NCI-H2029 treated with DMSO at 0.1 percent for 48 hours (cell line): ENCODE results near the gene SCAPER.
"Not testable (repeated sequence)": the region's sequence is repeated elsewhere in the genome, so short reads cannot be mapped to it uniquely, and the experiment has no call there.

Experiments
- DNase-seq: peaks from one replicate; lab custom pipeline; 2025; lab: John Stamatoyannopoulos, UW

Gene SCAPER

DNA sequence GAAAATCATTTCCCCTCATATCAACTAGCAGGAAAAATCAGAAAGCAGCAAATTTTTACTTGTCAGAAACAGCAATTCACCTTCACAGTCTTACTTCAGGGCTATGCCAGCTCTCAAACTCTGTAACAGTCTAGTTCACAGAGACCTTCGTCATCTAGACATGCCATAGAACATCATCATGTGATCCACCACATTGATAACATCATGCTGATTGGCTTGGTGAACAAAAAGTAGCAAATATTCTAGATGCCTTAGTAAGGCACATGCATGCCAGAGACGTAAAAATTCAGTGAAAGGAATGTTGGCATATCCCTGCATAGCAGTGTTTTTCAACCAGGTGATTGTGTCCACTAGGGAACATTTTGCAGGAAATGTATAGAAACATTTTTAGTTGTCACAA, 8.6 kb upstream of the SCAPER start:
- no peak for DNase-seq

DNA sequence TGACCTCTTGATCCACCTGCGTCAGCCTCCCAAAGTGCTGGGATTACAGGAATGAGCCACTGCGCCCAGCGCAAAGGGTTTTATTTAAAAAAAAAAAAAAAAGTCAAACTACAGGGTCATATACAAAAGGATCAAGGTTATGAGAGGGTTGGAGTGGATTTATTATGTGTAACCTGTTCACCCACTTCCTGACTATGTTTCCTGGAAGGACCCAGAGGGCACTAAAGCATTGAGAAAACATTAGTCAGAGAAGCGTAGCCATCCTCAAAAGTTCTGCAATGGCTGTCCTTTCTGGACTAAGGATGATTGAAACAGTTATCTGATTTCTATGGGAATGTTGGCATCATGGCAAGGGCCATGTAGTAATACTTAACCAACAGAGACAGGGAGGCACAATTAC, 7.3 kb upstream of the SCAPER start:
- DNase-seq = no peak

DNA sequence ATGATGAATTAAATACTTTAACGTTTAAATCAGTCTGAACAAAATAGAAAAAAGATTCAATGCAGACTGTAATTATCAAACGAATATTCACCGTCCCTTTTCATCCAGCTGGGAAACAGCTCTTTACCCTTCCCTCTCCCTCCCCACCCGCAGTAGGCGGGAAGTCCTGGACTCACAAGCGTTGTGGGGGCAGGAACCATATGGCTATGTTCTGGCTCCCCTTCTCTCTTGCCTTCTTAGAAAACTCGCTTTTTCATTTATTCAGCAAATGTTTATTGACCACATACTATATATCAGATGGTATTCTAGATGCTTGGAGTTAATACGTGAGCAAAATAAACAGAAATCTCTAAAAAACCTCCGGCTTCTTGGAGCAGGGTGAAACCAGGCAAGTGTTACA, 715 bp upstream of the SCAPER start:
- no peak for DNase-seq

DNA sequence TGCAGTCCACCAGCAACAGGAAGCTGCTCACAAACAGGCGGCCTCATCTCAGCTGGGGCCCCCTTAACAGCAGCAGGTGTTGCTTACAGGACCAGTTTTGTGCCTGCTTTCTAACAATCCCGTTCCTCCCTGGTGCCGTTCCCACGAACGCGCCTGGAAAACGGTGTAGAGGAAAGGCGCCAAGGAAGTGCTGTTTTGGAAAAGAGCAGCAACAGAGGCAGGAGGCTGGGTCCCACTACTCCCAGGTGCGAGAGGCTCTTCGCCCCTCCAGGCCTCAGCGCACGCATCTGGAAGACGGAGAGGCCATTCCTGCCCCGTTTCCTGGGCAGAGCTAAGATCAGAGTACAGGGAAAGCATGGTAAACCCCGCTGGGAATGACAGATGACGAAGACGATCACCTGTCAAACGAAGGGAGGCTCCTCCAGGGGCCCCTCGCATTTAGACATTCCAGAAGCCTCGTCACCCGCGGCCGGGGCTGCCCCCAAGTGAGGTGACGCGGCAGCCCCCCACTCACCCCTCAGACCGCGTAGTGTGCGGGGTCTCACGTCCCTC, 603 bp downstream of the SCAPER start:
- no peak for DNase-seq

DNA sequence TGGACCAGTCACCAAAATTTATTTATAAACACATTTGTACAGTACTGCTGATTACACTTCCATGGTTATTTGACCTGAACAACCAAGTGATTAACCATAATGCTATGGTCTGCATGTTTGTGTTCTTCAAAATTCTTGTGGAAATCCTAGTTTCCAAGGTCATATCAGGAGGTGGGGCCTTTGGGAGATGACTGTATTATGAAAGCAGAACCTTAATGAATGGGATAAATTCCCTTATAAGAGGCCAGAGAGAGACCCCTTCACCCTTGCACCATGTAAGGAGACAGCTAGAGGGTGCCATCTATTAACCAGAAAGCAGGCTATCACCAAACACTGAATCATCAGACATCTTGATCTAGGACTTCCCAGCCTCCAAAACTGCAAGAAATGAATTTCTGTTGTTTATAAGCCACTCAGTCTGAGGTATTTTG, 1.9 kb downstream of the SCAPER start:
- DNase-seq = no peak

DNA sequence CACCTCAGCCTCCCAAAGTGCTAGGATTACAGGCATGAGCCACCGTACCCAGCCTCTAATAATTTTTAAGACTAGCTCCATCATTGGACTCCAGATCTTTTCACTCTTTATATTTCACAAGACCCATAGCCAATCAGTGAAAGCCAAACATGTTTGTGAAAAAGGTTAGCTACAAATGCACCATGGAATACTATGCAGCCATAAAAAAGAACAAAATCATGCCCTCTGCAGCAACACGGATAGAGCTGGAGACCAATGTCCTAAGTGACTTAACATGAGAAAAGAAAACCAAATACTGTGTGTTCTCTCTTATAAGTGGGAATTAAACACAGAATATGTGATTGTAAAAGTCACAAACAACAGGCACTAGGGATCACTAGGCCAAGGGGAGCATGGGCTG, 3.2 kb downstream of the SCAPER start:
- DNase-seq = no peak

DNA sequence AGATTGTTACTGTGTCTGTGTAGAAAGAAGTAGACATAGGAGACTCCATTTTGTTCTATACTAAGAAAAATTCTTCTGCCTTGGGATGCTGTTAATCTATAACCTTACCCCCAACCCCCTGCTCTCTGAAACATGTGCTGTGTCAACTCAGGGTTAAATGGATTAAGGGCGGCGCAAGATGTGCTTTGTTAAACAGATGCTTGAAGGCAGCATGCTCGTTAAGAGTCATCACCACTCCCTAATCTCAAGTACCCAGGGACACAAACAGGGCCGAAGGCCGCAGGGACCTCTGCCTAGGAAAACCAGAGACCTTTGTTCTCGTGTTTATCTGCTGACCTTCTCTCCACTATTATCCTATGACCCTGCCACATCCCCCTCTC, 5.2 kb downstream of the SCAPER start:
- not testable (repeated sequence) for DNase-seq

DNA sequence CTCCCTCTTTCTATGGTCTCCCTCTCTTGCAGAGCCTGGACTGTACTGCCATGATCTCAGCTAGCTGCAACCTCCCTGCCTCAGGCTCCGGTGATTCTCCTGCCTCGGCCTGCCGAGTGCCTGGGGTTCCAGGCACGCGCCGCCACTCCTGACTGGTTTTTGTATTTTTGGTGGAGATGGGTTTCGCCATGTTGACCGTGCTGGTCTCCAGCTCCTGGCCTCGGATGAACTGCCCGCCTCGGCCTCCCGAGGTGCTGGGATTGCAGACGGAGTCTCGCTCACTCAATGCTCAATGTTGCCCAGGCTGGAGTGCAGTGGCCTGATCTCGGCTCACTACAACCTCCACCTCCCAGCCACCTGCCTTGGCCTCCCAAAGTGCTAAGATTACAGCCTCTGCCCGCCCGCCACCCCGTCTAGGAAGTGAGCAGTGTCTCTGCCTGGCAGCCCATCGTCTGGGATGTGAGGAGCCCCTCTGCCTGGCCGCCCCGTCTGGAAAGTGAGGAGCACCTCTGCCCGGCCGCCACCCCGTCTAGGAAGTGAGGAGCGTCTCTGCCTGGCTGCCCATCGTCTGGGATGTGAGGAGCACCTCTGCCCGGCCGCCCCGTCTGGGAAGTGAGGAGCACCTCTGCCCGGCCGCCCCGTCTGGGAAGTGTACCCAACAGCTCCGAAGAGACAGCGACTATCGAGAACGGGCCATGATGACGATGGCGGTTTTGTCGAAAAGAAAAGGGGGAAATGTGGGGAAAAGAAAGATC, 5.8 kb downstream of the SCAPER start:
- DNase-seq = not testable (repeated sequence)

DNA sequence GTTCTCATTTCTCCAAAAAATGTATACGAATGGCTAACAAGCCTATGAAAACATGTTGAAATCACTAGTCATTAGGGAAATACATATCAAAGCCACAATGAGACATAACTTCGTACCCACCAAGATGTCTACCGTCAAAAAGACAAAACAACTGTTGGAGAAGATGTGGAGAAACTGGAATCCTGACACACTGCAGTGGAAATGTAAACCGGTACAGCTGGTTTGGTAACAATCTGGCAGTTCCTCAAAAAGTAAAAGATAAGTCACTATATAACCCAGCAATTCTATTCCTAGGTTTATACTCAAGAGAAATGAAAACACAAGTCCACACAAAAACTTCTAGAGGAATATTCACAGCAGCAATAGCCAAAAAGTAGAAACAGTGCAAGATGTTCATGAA, 7.0 kb downstream of the SCAPER start:
- DNase-seq = no peak

DNA sequence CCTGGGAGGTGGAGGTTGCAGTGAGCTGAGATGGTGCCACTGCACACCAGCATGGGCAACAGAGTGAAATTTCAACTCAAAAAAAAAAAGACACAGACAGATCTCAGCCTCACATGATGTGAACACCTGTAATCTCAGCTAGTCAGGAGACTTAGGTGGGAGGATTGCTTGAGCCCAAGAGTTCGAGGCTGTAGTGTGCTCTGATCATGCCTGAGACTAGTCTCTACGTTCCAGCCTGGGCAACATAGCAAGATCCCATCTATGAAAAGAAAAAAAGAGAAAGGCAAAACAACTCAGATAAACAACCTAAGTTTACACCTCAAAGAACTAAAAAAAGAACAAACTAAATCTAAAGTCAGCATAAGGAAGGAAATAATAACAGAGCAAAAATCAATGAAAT, 11.0 kb downstream of the SCAPER start:
- DNase-seq = no peak

DNA sequence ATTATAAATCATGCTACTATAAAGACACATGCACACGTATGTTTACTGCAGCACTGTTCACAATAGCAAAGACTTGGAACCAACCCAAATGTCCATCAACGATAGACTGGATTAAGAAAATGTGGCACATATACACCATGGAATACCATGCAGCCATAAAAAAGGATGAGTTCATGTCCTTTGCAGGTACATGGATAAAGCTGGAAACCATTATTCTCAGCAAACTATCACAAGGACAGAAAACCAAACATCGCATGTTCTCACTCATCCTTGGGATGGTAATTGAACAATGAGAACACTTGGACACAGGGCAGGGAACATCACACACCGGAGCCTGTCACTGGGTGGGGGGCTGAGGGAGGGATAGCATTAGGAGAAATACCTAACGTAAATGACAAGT, 12.3 kb downstream of the SCAPER start:
- DNase-seq = not testable (repeated sequence)

DNA sequence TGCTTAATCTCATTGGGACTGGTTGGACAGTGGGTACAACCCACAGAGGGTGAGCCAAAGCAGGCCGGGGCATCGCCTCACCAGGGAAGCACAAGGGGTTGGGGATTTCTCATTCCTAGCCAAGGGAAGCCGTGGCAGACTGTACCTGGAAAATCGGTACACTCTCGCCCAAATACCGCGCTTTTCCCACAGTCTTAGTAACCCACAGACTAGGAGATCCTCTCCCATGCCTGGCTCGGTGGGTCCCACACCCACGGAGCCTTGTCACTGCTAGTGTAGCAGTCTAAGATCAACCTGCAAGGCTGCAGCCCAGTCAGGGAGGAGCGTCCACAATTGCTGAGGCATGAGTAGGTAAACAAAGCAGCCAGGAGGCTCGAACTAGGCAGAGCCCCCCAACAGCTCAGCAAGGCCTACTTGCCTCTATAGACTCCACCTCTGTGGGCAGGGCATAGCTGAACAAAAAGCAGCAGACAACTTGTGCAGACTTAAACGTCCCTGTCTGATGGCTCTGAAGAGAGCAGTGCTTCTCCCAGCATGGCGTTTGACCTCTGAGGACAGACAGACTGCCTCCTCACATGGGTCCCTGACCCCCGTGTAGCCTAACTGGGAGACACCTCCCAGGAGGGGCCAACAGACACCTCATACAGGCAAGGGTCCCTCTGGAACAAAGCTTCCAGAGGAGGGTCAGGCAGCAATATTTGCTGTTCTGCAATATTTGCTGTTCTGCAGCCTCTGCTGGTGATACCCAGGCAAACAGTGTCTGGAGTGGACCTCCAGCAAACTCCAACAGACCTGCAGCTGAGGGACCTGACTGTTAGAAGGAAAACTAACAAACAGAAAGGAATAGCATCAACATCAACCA, 17.6 kb downstream of the SCAPER start:
- DNase-seq = not testable (repeated sequence)

DNA sequence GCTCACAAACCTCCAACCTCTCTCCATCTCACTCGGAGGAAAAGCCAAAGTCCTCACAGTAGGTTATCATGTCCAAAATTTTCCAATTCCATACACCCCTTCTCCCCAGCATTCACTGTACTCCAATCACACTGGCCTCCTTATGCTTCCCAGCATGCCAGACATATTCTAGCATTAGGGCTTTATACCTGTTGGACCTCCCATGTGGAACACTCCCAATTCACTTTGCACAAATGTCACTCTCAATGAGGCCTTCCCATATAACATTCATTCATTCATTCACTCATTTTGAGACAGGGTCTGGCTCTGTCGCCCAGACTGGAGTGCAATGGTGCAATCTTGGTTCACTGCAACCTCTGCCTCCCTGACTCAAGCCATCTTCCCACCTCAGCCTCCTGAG, 19.9 kb downstream of the SCAPER start:
- DNase-seq = no peak

DNA sequence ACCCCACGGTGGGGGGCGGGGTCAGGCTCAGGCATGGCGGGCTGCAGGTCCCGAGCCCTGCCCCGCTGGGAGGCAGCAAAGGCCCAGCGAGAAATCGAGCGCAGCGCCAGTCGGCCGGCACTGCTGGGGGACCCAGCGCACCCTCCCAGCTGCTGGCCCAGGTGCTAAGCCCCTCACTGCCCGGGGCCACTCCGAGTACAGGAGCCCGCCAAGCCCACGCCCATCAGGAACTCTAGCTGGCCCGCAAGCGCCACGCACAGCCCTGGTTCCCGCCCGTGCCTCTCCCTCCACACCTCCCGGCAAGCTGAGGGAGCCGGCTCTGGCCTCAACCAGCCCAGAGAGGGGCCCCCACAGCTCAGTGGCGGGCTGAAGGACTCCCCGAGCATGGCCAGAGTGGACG, 29.2 kb downstream of the SCAPER start:
- DNase-seq = no peak

DNA sequence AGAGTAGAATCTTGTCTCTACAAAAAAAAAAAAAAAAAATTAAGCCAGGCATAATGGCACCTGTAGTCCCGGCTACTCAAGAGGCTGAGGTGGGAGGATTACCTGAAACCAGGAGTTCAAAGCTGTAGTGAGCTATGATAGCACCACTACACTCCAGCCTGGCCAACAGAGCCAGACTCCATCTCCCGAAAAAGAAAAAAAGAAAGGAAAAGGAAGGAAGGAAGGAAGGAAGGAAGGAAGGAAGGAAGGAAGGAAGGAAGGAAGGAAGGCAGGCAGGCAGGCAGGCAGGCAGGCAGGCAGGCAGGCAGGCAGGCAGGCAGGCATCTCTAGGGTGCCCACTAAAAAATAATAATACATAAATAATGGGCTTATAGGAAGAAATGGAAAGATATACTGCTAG, 32.1 kb downstream of the SCAPER start:
- not testable (repeated sequence) for DNase-seq

DNA sequence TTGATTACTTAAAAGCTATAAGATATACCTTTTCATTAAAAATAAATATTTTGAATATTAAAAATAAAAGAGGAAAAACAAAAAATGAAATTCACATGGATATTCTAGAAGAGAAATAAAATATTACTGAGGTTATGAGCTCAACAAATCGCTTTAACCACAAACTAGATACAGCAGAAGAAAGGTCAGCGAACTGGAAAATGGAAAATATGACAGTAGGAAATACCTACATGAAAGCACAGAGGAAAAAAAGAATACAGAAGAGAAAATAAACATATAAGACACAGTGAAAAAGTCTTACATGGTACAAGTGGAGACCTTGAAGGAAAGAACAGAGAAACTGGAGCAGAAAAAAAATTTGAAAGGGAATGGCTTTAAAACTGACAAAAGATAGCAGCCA, 33.2 kb downstream of the SCAPER start:
- DNase-seq = no peak

DNA sequence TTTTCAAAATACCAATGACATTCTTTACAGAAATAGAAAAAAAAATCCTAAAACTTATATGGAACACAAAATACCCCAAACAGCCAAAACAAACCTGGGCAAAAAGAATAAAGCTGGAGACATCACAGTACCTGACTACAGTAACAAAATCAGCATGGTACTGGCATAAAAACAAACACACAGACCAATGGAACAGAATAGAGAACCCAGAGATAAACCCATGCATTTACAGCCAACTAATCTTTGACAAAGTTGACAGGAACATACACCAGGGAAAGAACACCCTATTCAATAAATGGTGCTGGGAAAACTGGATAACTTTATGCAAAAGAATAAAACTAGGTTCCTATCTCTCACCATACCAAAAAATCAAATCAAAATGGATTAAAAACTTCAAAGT, 36.4 kb downstream of the SCAPER start:
- no peak for DNase-seq

DNA sequence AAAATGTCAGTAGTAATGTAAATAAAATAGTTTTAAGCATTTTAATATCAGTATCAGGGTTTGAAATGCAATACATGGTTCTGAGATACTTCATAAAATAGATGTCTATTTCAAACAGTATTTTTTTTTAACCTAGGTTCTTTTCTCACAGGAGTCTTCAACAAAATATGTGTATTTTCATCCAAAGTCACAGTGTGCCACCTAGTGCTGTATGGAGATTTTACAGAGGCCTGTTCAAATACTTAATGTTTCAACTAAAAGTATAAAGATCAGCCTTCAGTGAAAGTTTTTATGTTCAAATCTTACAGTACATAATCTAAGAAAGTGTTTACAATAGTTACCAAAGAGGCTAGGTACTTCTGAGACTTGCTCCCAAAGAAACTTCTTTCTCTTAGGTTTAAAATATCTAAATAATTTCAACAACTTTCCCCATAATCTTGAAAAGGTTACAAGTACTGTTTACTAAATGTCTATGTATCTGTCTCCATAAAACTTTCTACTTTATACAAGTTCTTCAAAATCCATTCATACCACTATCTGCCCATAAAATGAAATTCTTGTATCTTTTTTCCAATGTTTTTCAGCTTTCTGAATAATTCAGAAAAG, 38.3 kb downstream of the SCAPER start:
- DNase-seq = no peak

DNA sequence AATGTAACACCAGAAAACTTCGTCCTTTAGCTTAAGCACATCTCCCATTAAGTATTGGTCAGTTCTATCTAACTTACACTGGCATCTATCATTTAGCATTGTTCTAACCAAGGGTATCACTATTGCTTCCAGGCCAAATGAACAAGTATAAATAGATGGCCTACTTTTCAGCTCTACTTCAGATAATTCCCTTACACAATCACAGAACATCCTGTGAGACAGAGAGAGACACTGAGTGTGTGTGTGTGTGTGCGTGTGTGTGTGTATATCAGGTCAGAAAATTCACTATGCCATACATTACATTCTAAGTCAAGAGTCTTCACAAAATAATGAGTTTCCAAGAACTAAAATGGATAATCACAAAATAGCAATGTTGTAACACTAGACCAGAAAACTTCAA, 39.1 kb downstream of the SCAPER start:
- DNase-seq = no peak

DNA sequence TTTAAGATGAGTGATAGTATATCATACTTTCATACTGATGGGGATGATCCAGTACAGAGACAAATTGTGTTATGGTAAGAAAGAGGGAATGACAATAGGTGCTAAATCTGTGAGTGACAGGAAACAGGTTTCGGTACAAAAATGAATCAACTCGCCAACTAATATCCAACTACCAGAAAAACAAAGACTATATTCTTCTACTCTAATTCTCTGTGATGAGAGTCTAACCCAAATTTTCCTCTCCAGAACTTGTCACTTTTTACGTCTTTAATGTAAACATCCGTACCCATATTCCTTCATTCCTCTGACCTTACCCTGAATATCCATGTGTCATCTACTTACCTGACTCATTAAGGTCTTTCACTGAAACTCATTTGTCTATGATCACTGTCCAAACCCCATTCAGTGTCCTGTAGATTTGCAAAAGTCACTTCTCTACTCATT, 39.6 kb downstream of the SCAPER start:
- DNase-seq = no peak

DNA sequence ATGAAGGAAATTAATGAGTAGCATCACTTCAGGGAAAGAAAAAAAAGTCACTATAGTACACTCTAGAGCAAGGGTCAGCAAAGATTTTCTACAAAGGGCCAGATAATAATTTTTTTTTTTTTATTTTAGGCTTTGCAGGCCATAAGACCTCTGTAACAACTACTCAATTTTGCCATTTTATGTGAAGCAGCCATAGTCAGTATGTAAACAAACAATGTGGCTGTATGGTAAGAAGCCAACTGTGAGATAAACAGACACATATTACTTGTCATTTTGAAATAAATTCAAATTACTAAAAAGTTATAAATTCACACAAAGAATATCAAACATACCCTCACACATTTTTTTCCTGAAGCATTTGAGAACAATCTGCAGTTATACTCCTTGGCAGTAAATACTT, 40.6 kb downstream of the SCAPER start:
- no peak for DNase-seq

DNA sequence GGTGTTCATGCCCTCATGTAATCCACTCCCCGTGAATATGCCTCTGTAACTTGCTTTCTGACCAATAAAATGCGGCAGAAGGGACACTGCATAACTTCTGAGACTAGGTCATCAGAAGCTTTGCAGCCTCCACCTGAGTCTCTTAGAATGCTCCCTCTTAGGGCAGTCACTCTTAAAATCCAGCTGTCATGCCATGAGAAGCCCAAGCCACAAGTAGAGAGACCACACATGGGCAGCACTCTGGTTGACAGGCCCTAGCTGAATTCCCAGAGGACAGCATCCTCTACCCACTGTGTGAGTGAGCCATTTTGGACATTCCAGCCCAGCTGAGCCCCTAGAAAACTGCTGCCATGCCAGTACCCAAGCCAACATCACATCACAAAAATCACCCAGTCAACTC, 41.4 kb downstream of the SCAPER start:
- no peak for DNase-seq

DNA sequence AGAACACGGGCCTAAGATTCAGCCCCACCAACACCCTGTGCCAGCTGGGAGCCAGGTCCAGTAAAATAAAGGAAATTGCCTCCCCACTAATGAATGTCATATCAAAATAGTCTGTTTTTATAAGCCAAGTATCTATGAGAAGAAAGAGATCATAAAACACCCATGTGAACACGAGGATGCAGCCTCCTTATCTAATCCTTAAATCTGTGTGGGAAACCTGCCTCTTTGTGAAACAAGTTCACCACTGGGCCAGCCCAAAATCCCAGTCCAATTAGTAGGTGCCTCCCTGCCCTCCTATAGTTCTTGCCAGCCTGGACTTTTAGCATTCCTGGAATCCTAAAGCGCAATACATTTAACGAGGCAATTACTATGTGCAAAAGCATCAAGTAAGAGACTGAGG, 42.0 kb downstream of the SCAPER start:
- DNase-seq = no peak
